Measurements from ENCODE around the gene ABTB2. TPM values are rescaled to one million over a fixed set of nuclear protein-coding genes. Genes with fewer than 3 reads are reported as not detected.

ABTB2 gene
- total and polyA plus RNA-seq, 10 of the 15 experiments (the other 5 are each of a cell fraction or from before 2014, with no cell fraction given), result 0.13 to 2.1 (median 0.72) TPM

DNA sequence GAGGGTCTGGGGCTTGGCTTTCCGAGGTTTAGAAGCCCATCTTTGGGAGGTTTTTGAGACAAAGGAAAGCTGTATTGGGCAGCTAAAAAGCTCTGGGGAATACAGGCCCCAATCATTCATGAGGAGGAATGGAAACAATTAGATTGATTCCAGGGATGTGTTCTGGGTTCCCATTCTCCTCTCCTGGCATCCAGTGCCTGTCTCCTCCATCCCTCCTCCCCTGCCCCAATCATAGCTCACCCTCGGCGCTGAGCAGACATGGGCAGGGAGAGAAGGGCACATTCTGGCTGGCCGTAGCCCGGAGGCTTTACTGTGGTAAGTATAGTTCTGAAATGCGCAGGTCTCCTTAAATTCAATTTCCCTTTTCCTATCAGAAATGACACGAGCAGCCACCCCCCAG is 42.4 kb downstream of the ABTB2 start (continued):
- TF ChIP-seq, protein P1, sequence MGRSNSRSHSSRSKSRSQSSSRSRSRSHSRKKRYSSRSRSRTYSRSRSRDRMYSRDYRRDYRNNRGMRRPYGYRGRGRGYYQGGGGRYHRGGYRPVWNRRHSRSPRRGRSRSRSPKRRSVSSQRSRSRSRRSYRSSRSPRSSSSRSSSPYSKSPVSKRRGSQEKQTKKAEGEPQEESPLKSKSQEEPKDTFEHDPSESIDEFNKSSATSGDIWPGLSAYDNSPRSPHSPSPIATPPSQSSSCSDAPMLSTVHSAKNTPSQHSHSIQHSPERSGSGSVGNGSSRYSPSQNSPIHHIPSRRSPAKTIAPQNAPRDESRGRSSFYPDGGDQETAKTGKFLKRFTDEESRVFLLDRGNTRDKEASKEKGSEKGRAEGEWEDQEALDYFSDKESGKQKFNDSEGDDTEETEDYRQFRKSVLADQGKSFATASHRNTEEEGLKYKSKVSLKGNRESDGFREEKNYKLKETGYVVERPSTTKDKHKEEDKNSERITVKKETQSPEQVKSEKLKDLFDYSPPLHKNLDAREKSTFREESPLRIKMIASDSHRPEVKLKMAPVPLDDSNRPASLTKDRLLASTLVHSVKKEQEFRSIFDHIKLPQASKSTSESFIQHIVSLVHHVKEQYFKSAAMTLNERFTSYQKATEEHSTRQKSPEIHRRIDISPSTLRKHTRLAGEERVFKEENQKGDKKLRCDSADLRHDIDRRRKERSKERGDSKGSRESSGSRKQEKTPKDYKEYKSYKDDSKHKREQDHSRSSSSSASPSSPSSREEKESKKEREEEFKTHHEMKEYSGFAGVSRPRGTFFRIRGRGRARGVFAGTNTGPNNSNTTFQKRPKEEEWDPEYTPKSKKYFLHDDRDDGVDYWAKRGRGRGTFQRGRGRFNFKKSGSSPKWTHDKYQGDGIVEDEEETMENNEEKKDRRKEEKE (IDR thresholded peaks at IDR 0.05), result no peak

DNA sequence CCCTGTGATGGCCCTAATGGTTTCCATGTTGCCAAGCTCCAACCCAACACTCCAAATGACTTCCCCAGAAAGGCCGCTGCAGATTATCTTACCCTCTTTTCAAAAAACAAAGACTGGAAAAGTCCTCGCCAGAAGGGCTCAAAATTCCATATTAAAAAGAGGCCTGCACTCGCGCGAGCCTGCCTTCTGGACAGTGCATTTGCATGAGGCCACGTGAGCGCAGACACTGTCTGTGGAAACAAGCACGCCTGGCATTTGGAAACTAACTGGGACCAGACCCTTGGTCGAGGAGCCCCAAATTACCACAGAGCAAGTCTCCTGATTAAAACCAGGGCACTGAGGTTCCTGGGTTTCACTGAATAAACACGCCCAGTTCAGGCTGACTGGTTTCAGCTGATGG is 42.9 kb downstream of the ABTB2 start:
- no peak overlapping the region for H3K27ac ChIP-seq (ENCODE audit: control insufficient read depth, insufficient read depth)
- TF ChIP-seq YY1 (IDR thresholded peaks at IDR 0.05; ENCODE audit: low read depth, low read length) (no peak), RCOR1 (conservative IDR thresholded peaks at IDR 0.05; ENCODE audit: low read depth, low read length) (no peak), SIN3A (IDR thresholded peaks at IDR 0.05; ENCODE audit: low read depth, low read length) (no peak), PML (IDR thresholded peaks at IDR 0.05; ENCODE audit: low read length) (no peak), CHD2 (IDR thresholded peaks at IDR 0.05; ENCODE audit: borderline replicate concordance, low read depth, low read length) (no peak), GATAD2B (conservative IDR thresholded peaks at IDR 0.05; ENCODE audit: low read depth) (no peak), RBBP5 (conservative IDR thresholded peaks at IDR 0.05) (no peak), STAT1 (conservative IDR thresholded peaks at IDR 0.05) (no peak), EP300 (IDR thresholded peaks at IDR 0.05; ENCODE audit: borderline replicate concordance in 1 of 2, control insufficient read depth in 1 of 2, low read depth in 2 of 2, low read length in 2 of 2) (no peak), TCF12 (IDR thresholded peaks at IDR 0.05; ENCODE audit: low read depth, low read length) (no peak), BCL11A (IDR thresholded peaks at IDR 0.05; ENCODE audit: low read depth, low read length) (no peak), RFX5 (IDR thresholded peaks at IDR 0.05; ENCODE audit: low read depth, low read length) (no peak), CREM (IDR thresholded peaks at IDR 0.05; ENCODE audit: low read depth) (no peak), FOXM1 (IDR thresholded peaks at IDR 0.05; ENCODE audit: low read depth, low read length) (no peak)
- TF ChIP-seq, protein P2, sequence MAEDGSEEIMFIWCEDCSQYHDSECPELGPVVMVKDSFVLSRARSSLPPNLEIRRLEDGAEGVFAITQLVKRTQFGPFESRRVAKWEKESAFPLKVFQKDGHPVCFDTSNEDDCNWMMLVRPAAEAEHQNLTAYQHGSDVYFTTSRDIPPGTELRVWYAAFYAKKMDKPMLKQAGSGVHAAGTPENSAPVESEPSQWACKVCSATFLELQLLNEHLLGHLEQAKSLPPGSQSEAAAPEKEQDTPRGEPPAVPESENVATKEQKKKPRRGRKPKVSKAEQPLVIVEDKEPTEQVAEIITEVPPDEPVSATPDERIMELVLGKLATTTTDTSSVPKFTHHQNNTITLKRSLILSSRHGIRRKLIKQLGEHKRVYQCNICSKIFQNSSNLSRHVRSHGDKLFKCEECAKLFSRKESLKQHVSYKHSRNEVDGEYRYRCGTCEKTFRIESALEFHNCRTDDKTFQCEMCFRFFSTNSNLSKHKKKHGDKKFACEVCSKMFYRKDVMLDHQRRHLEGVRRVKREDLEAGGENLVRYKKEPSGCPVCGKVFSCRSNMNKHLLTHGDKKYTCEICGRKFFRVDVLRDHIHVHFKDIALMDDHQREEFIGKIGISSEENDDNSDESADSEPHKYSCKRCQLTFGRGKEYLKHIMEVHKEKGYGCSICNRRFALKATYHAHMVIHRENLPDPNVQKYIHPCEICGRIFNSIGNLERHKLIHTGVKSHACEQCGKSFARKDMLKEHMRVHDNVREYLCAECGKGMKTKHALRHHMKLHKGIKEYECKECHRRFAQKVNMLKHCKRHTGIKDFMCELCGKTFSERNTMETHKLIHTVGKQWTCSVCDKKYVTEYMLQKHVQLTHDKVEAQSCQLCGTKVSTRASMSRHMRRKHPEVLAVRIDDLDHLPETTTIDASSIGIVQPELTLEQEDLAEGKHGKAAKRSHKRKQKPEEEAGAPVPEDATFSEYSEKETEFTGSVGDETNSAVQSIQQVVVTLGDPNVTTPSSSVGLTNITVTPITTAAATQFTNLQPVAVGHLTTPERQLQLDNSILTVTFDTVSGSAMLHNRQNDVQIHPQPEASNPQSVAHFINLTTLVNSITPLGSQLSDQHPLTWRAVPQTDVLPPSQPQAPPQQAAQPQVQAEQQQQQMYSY (CRISPR knock-in tag; IDR thresholded peaks at IDR 0.05), result no peak
- intact Hi-C loops (cut with micrococcal nuclease; ENCODE audit: unreplicated experiment), result no loop called here
- ChIA-PET SMC1A (ENCODE audit: uncharacterized antibody, unreplicated experiment) (no interaction called here), CTCF (interaction anchor here (0.7 kb wide), 1 partner anchor 28 kb away, joined by 3 read pairs; no protein-coding TSS in a partner anchor), RAD21 (ENCODE audit: unreplicated experiment) (no interaction called here), POLR2A (no interaction called here)
- no peaks in the 10 kb centered on the region for H4K20me1 ChIP-seq (ENCODE audit: control insufficient read depth, insufficient read depth)
- DNase-seq (ENCODE audit: low read depth, low spot score) (no peak), ATAC-seq (no peak), FAIRE-seq (no peak)
- no peak overlapping the region for H3K4me2 ChIP-seq (ENCODE audit: control insufficient read depth, insufficient read depth)
- in situ Hi-C loops (cut with MboI), result no loop called here
- H3K9me3 ChIP-seq (replicated peaks; ENCODE audit: control insufficient read depth, insufficient read depth, low read length), result no peaks in the 10 kb centered on the region
- H3K4me1 ChIP-seq (ENCODE audit: control insufficient read depth, insufficient read depth, low read length), result peaks cover 15% of the 10 kb centered on the region; the same call in 1 of the 2 replicates
- no TSS peak for BruUV-seq (replicated peaks)
- no peak overlapping the region for H3K9ac ChIP-seq (ENCODE audit: control insufficient read depth, insufficient read depth, low read length)
- no peaks in the 10 kb centered on the region for H3K27me3 ChIP-seq (replicated peaks in 1 of 2; ENCODE audit: control insufficient read depth in 2 of 2, insufficient read depth in 2 of 2, low read length in 1 of 2)
- H2AFZ ChIP-seq (ENCODE audit: control insufficient read depth, low read depth, low read length), result no peak overlapping the region
- WGBS (ENCODE audit: insufficient coverage, insufficient replicate concordance, low lambda C conversion rate, missing lambda C conversion rate), result 55% methylated on average over 10 of the region's 10 CpGs
- no peaks in the 10 kb centered on the region for H3K79me2 ChIP-seq (ENCODE audit: control insufficient read depth, insufficient read depth, low read length)
- H3K36me3 ChIP-seq (ENCODE audit: control insufficient read depth in 2 of 2, insufficient read depth in 2 of 2, low read length in 1 of 2), result no peaks in the 10 kb centered on the region
- no peak overlapping the region for H3K4me3 ChIP-seq
